ENCODE data around the gene P2RY2. TPM values are rescaled to one million over a fixed set of nuclear protein-coding genes. Genes with fewer than 3 reads are reported as not detected.
A peak's percentile ranks its signal among the peaks of the same experiment; 100 is the strongest.

P2RY2 gene
- total RNA-seq, 2 donors from 2014 or later, result 9.5 to 14.7 TPM

GRCh38 chr11:73177380-73177777 is 40.7 kb upstream of the P2RY2 start:
- peak overlapping the region; percentile 86 to 91 for H3K27ac ChIP-seq
- no peaks in the 10 kb centered on the region for H3K27me3 ChIP-seq
- H3K4me3 ChIP-seq, result peak overlapping the region in 1 of 2 donors; percentile 12
- no peak for TF ChIP-seq CTCF (IDR thresholded peaks at IDR 0.05)
- no peaks in the 10 kb centered on the region for H3K36me3 ChIP-seq
- no peaks in the 10 kb centered on the region for H3K9me3 ChIP-seq
- DNase-seq (ENCODE audit: low spot score), result peak; percentile 83
- peaks cover 0 to 60% of the 10 kb centered on the region in 2 donors for H3K4me1 ChIP-seq

DNA sequence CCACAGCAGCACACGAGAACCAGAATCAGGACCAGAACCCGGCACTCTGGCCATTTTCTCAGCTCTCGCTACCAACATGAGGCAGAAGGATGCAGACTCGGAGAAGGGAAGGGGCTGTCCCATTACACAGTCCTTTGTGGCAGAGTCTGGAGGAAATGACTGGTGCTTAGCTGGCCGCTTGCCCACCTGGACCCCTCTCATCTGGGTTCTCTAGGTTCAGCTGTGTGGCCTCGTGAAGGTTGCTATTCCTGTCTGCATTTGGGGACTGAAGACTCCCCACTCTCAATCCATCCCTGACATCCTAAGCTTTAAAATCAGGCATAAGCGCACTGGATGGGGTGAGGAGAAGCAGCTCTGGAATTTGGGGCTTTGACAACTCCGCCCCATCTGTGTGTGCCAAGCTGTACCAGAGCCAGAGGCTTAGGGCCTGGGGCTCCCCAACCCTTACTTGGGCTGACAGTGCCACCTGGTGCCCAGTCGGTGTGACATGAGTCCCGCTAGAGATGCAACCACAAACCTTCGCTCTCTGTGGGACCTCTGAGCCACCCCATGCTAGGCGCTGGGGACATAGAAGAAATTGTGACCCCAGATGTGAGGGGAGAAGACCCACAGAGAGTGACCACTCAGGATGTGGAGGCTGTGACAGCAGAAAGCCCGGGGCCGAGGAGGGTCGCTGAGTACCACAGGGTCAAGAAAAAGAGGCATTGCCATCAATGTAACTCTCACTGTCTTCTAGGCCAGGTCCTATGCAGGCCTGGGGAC is 40.1 kb upstream of the P2RY2 start:
- peak overlapping the region in 1 of 2 donors; percentile 12 for H3K4me3 ChIP-seq
- H3K27ac ChIP-seq, result peak overlapping the region; percentile 86 to 91
- H3K4me1 ChIP-seq, result peaks cover 0 to 56% of the 10 kb centered on the region in 2 donors
- TF ChIP-seq CTCF (IDR thresholded peaks at IDR 0.05), result peak; percentile 65 to 86
- H3K27me3 ChIP-seq, result no peaks in the 10 kb centered on the region
- H3K9me3 ChIP-seq, result no peaks in the 10 kb centered on the region
- DNase-seq (ENCODE audit: low spot score), result peak; percentile 93
- H3K36me3 ChIP-seq, result no peaks in the 10 kb centered on the region

DNA sequence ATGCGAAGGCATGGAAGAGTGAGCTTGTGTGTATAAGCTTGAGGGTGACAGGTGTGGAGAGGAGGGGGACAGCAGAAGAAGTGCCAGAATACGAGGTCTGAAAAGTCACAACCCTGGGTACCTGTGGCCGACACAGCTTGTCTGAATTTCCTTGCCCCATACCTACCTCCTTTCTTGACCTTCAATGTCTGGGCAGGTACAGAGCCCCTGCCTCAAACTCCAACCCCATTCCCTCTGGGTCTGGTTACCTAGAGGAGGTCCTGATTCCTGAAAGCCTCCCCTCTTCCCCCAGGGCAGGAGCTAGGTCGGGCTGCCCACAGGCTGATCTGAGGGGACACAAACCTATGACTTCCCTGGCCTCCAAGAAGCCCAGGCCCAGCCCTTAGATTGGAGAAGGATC is 39.4 kb upstream of the P2RY2 start:
- Histone ChIP-seq H3K36me3 (no peaks in the 10 kb centered on the region), H3K4me3 (no peak overlapping the region), H3K27ac (peak overlapping the region; percentile 86 to 91), H3K27me3 (no peaks in the 10 kb centered on the region), H3K4me1 (peaks cover 0 to 55% of the 10 kb centered on the region in 2 donors), H3K9me3 (no peaks in the 10 kb centered on the region)
- TF ChIP-seq CTCF (IDR thresholded peaks at IDR 0.05), result no peak
- DNase-seq (ENCODE audit: low spot score), result no peak

GRCh38 chr11:73182824-73183321 is 35.2 kb upstream of the P2RY2 start:
- Histone ChIP-seq H3K27me3 (no peaks in the 10 kb centered on the region), H3K4me3 (peak overlapping the region; percentile 22 to 39), H3K36me3 (no peaks in the 10 kb centered on the region), H3K27ac (peak overlapping the region; percentile 76 to 79), H3K4me1 (peaks cover 0 to 38% of the 10 kb centered on the region in 2 donors), H3K9me3 (no peaks in the 10 kb centered on the region)
- peak in 1 of 2 donors; percentile 51 for TF ChIP-seq CTCF (IDR thresholded peaks at IDR 0.05)
- no peak for DNase-seq (ENCODE audit: low spot score)

- H3K4me3 ChIP-seq, result no peak overlapping the region
- peak; percentile 77 to 91 for TF ChIP-seq CTCF (IDR thresholded peaks at IDR 0.05)
- no peaks in the 10 kb centered on the region for H3K27me3 ChIP-seq
- H3K36me3 ChIP-seq, result no peaks in the 10 kb centered on the region
- peak; percentile 77 for DNase-seq (ENCODE audit: low spot score)
- no peaks in the 10 kb centered on the region for H3K9me3 ChIP-seq
- H3K27ac ChIP-seq, result no peak overlapping the region
- H3K4me1 ChIP-seq, result peaks cover 0 to 40% of the 10 kb centered on the region in 2 donors
These were observed 33.0 kb upstream of the P2RY2 start for GRCh38 chr11:73184953-73185671.

All from right atrium auricular region (tissue), 2 donors.